NCI-H2196 treated with DMSO at 0.1 percent for 48 hours (cell line): ENCODE results near the gene BTBD3.

Source experiments
- DNase-seq: peaks from one replicate; lab custom pipeline; 2025; ENCODE audit not compliant: unreplicated experiment; lab: John Stamatoyannopoulos, UW

The BTBD3 gene

DNA sequence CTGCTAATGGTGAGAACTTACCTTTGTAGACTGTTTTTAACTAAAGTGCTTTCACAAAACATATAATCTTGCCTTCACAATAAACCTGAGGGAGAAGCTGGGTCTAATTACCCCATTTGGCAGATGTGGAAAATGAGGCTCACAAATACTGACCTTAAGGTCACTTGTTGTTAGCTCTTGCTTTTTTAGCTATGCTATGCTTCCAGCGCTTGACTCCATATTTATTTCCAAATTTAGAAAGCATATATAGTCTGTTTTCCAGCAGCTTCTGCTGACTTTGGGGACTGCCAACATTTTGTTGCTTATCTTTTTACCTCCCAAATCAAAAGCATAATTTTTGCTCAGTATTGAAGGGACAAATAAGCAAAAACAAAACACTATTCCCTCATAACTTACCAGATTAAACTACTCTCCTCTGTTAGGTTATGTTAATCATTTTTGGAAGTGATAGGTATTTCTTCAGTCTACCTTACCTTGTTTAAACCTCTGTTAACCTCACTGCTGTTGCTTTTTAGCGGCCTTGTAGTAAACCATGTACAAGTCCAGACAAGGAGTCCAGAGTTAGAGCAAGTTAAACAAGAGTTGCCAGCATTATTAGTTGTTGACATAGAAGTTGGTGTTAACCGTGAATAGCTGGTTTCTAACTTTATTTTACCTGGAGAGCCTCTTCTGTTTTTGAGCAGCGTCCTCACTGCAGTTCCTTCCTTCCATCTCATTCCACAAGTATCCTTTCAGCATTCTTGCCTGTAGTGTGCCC lies 4.9 kb upstream of the BTBD3 start:
- DNase-seq: no peak

GRCh38 chr20:11918391-11918845 lies 725 bp downstream of the BTBD3 start:
- DNase-seq: no peak

GRCh38 chr20:11918981-11919380 lies 1.3 kb downstream of the BTBD3 start:
- no peak for DNase-seq

GRCh38 chr20:11919581-11919980 lies 1.9 kb downstream of the BTBD3 start:
- no peak for DNase-seq

DNA sequence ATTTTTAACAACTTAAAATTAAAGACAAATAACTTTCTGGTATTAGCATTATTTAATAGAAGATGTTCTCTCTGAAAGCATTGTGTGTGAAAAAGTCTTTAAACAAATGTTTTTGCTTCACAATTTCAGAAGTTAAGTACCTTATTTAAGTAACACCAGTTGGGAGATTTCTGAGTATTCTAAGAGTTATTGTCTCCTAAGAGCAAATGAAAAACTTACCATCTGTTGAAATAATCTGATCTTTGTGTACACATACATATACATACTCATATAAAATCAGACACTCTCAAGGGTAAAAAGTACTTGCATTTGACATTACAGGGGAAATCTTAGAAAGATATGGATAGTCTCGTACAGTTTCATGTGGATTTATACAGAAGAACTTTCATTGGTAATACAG lies 2.4 kb downstream of the BTBD3 start:
- DNase-seq: no peak

GRCh38 chr20:11921321-11921720 lies 3.6 kb downstream of the BTBD3 start:
- DNase-seq: no peak

DNA sequence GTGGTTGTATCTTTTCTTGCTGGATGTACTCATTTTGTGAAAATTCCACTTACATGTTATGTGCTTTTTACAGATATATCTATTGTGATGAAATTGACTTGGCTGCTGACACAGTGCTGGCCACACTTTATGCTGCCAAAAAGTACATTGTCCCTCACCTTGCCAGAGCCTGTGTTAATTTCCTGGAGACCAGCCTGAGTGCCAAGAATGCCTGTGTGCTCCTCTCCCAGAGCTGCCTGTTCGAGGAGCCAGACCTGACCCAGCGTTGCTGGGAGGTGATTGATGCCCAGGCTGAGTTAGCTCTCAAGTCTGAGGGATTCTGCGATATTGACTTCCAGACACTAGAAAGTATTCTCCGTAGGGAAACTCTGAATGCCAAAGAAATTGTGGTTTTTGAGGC lies 4.9 kb downstream of the BTBD3 start:
- no peak for DNase-seq

DNA sequence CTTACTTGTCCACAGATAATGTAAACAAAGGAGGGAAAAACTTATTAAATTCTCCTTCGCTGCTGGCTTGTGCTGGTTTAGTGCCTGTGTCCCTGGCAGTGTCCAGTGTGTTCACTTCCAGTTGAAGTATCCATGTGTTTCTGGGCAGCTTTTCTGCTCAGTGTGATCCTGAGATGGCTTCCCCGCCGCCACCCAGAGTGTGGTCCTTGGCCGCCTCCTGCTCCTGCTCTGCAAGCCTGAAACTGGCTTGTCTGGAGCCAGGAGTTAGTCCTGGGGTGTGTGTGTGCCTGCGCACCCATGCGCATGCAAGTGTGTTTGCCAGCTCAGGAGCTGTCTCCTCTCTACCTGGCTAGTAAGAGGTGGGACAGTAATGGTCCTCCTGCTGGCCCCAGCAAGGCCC lies 7.2 kb downstream of the BTBD3 start:
- no peak for DNase-seq

DNA sequence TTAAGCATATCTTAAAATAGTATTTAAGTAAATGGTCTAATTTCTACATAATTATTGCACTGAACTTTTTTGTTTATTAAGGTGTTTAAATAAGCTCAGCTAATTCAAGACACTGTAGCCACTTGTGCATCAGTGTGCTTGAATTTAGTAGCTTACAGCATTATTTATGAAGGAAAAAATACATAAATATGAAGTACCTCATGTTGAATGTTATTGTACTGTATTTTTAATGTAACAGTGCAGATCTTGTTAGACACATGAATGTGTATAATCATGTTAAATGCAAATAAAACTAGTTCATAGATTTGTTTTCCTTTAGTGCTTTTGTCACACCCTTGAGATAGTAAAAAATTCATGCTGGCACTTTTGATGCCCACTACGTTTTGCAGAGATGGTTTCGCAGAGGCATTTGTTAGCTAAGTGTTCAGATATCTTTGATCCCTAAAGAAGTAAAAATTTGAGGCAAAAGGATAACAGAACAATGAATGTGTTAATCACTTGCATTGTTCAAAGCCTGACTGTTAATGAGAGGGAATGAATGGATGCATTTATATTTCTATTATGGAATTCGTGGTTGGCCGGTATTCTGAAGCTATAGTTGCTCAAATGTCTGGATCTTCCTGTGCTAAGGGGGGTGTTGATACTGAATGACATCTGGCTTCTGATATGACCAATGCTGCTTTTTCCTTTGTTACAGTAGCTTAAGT lies 8.8 kb downstream of the BTBD3 start:
- no peak for DNase-seq

GRCh38 chr20:11929947-11930346 lies 12.3 kb downstream of the BTBD3 start:
- DNase-seq: no peak

DNA sequence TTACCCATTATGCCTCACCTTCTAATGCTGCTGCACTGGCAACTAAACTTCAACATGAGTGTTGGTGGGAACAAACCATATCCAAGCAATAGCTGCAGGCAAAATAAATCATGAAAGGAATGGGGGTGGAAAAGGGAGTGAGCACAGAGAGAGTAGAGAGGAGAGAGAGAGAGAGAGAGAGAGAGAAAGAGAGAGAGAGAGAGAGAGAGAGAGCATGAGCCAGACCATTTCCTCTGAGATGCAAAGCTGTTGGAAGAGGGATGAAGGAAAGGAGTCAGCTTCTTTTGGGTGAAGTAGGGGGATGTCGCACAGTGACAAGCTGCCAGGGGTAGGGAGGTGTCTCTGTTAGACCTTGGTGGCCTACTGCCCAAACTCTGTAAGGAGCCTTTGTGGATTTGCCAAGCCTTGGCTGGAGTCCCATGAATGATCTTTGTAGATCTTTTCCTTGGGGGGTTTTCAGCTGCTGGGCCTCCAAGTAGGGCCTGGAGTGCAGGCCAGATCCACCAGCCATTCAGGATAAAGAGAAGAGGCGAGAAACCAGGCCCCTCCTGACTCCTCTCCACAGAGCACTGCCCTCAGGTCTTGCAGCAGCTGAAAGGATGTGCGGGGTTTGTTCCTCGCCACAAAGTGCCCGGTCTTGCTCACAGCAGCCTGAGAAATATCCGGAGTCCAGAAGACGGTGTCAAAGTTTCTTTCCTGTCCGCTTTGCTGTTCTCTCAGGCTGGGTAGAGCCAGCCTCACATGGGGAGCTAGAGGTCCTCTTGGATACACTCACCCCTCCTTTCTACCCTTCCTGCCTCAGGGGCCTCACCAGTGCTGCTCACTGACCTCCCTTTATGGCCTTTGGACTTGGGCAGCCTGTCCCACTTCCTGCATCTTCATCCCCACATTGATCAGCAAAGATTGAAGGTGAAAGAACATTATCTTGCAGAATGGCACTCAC lies 17.8 kb downstream of the BTBD3 start:
- DNase-seq: no peak

DNA sequence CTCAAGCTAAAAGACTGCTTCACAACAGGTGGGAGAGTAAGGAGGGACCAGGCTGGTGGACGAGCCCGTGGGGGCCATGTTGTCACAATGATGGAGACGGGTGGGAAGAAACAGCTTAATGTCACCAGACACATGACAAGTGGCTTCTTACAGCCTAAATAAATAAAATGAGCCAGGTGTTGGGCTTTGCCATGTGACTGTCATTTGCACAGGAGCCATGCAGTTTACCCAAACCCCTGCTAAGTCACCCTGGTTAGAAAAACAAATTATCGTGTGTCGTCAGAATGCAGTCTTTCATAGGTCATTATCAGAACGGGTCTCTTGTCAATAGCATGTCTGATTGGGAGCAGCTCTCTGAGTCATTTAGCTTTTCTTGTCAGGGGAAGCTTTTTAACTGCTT lies 18.5 kb downstream of the BTBD3 start:
- DNase-seq: no peak

GRCh38 chr20:11937230-11937629 lies 19.5 kb downstream of the BTBD3 start:
- DNase-seq: no peak

GRCh38 chr20:11941593-11942246 lies 24.0 kb downstream of the BTBD3 start:
- DNase-seq: no peak

- no peak for DNase-seq
Observed at GRCh38 chr20:11943778-11944177, 26.1 kb downstream of the BTBD3 start.

- no peak for DNase-seq
Observed at GRCh38 chr20:11948806-11949205, 31.1 kb downstream of the BTBD3 start.

DNA sequence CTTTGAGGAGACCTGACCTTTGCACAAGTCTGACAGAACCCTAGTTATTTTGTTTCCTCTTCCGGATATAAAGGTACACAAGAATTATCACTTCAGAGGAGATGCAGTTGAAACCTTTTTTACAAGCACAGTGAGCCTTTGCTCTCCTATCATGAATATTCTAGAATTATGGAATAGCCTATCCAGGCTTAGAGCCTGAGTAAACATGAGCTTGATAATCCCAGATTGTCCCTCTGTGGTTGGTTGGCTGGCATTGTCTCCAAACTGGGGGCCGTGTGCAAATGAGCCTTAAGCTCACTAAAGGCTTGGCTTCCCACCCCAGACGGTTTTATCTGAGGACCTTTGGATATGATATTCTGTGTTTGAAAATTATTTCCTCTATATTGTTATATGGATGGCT lies 32.0 kb downstream of the BTBD3 start:
- no peak for DNase-seq

DNA sequence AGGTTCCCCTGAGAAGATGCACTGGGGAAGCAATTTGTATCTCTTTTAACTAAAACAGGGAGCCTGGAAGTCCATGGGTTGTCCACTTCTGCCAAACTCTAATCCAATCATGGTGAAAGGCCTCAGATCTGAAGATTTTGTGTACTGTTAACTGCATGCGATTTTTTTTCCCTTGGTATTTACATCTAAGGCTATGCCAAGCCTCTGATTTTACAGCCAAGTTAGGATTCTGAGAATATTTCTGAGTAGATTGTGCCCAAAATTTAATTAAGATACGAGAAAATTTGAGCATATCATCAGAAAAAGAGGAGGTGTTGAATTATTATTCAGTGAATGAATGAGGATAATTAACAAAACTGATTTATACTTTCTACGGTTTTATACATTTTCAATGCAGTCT lies 34.0 kb downstream of the BTBD3 start:
- DNase-seq: no peak

GRCh38 chr20:11952639-11953038 lies 34.9 kb downstream of the BTBD3 start:
- DNase-seq: no peak

DNA sequence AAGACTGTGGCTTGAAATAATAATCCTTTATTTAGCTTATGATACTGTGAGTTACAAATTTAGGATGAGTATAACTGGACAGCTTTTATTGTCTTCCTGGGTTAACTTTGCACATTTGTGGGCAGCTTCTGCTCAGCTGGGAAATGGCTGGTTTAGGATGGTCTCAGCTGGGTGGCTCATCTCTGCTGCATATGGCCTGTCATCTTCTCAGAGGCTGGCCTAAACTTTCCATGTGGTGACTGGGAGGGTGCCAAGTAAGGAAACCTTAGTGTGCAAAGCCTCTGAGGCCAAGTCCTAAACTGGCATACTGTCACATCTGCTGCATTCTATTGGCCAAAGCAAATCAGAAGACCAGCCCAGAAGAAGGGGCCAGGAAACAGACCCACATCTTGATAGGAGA lies 40.2 kb downstream of the BTBD3 start:
- DNase-seq: no peak

GRCh38 chr20:11958855-11959254 lies 41.2 kb downstream of the BTBD3 start:
- no peak for DNase-seq
